ENCODE data around the gene GPC6.
A peak's percentile ranks its signal among the peaks of the same experiment; 100 is the strongest.
"Not testable (repeated sequence)": the region's sequence is repeated elsewhere in the genome, so short reads cannot be mapped to it uniquely, and the experiment has no call there.

The GPC6 gene

DNA sequence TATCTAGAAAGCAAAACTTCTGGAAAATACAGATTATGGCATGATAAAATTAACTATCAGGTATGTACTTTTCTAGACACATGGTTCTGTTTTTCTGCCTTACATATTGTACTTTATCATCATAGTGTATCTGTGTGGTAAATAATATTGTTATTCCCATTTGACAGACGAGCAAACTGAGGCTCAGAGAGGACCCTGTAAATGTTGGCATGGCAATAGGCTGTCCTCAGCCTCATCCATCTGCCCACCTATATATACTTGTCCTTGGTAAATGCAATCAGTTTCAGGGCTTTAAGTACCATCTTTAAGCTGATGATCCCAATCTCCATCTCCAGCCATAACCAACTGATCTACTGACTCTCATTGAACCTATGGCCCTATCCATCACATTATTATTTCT is 1074.9 kb downstream of the GPC6 start:
- no peak for DNase-seq (ENCODE audit: extremely low read depth, low read depth)
- TF ChIP-seq CTCF (IDR thresholded peaks at IDR 0.05; ENCODE audit: low read depth, low read length) = no peak

- not testable (repeated sequence) for DNase-seq (ENCODE audit: extremely low read depth, low read depth)
Measured at GRCh38 chr13:94302847-94303565, 1076.4 kb downstream of the GPC6 start.

DNA sequence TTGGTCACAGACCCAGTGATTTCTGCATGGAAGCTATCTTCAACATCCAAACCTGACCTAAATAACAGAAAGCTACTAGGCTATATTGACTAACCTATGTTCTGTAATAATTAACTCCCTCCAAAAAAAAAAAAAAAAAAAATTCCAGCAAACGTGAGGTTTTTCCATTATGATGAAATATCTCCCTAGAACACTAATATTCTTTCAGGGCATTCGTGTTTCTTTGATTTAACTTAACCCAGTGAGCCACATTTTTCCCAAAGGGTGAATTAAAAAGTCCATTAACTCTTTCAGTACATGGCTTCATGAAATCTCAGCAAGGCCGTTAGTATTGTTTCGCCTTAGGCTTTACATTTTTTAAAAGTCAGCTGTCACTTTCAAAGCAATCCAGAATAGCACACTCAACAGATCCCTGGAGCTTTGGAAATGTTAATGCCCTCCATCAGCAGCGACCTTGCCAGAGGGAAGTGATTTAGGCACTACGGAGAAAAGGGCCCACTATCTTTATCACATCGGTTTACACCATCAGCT is 1077.1 kb downstream of the GPC6 start:
- DNase-seq (ENCODE audit: extremely low read depth, low read depth) = no peak
- TF ChIP-seq CTCF (IDR thresholded peaks at IDR 0.05; ENCODE audit: low read depth, low read length) = no peak

DNA sequence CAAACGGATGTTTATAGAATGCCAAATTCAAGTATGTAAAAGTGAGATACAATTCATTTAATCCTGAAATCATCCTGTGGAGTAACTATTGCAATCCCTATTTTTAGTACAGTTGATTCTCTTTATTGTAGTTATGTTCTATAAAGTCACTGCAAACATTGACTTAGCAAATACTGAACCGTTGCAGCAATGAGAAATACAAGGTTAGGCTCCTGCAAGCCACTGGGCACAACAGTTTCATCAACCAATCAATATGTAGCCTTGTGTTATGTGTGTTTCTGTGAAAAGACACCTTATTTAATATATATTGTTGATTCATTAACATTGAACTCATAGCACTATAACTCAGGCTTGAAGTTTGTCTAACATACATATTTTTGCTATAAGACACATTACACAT is 1078.4 kb downstream of the GPC6 start:
- TF ChIP-seq CTCF (IDR thresholded peaks at IDR 0.05; ENCODE audit: low read depth, low read length) = no peak
- DNase-seq (ENCODE audit: extremely low read depth, low read depth) = no peak

- no peak for TF ChIP-seq CTCF (IDR thresholded peaks at IDR 0.05; ENCODE audit: low read depth, low read length)
Measured at GRCh38 chr13:94305463-94305862, 1078.9 kb downstream of the GPC6 start.

DNA sequence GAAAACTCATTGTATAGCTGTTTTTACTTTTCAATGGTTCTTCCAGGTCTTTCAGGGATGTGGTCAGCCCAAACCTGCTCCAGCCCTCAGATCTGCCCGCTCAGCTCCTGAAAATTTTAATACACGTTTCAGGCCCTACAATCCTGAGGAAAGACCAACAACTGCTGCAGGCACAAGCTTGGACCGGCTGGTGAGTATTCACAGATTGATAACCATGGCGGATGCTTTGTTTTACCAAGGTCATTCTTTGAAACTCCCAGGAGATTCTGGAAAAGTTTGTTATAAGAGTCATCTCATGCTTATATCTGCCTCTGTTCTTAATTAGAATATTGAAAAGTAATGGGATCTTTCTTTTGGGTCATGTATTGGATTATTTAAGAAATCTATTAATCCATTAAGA is 1079.3 kb downstream of the GPC6 start:
- DNase-seq (ENCODE audit: extremely low read depth, low read depth) = no peak
- TF ChIP-seq CTCF (IDR thresholded peaks at IDR 0.05; ENCODE audit: low read depth, low read length) = no peak

More at GRCh38 chr13:94305463-94305862, 1078.9 kb downstream of the GPC6 start:
- peak; percentile 40 for DNase-seq (ENCODE audit: extremely low read depth, low read depth)

GRCh38 chr13:94308832-94309231 is 1082.2 kb downstream of the GPC6 start:
- DNase-seq (ENCODE audit: extremely low read depth, low read depth) = no peak
- no peak for TF ChIP-seq CTCF (IDR thresholded peaks at IDR 0.05; ENCODE audit: low read depth, low read length)

GRCh38 chr13:94309576-94309975 is 1083.0 kb downstream of the GPC6 start:
- TF ChIP-seq CTCF (IDR thresholded peaks at IDR 0.05; ENCODE audit: low read depth, low read length) = no peak
- DNase-seq (ENCODE audit: extremely low read depth, low read depth) = no peak

Measured in AG09319 (cell line).